ENCODE measurements around the gene CNKSR1.
A peak's percentile ranks its signal among the peaks of the same experiment; 100 is the strongest.

Gene CNKSR1

GRCh38 chr1:26233903-26234643, 56.8 kb downstream of the CNKSR1 start, which contains the start of gene CEP85:
CEP85 (plus strand) TSS chr1:26234200; CDS start chr1:26239784, 5,584 bp downstream.
- peak; percentile 98 for DNase-seq

- peak in 1 of 2 experiments; percentile 2 for DNase-seq
Observed at GRCh38 chr1:26234644-26235370, 57.5 kb downstream of the CNKSR1 start.

DNA sequence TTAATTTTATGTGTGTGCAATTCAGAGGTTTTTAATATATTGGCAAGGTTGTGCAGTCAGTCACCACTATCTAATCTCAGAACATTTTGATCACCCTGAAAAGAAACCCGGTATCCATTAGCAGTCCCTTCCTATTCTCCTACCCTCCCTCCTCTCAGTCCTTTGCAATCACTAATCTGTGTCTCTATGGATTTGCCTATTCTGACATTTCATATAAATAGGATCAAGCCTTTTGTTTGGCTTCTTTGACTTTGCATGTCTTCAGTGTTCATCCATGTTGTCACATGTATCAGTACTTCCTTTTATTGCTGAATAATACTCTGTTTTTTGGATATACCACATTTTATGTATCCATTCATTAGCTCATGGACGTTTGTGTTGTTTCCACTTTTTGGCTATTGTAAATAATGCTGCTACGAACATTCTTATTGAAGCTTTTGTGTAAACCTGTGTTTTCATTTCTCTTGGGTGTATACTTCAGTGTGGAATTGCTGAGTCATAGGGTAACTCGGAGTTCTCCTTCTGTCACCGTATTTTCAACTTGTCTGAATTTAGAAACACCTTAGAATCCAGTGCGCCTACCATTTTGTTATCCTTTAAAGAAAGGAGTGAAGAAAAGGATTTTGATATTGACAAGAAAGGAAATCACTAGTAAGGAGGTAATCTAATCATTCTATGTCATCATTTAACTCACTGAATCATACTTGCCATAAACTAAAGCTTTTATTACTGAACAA, 60.1 kb downstream of the CNKSR1 start:
- no peak for DNase-seq
